SK-N-MC (cell line): ENCODE measurements around the gene PNMA8A.
"Not testable (repeated sequence)": the region's sequence is repeated elsewhere in the genome, so short reads cannot be mapped to it uniquely, and the experiment has no call there.

Experiments used
- DNase-seq: peaks from one replicate; pipeline ENCODE4 v3.0.0-alpha.2; 2011; ENCODE audit warnings: low read depth, low spot score
- H3K27ac ChIP-seq: fragments of 200-600 bp; sonication (generic); 2 replicates; pipeline ENCODE4 v1.5.1; 2016; ENCODE audit warnings: mixed run types
- H3K36me3 ChIP-seq: fragments of 200-600 bp; sonication (generic); 2 replicates; pipeline ENCODE4 v1.6.1; 2017; ENCODE audit warnings: antibody characterized with exemption, low read length, mixed read lengths; ENCODE audit not compliant: insufficient read depth
- H3K4me3 ChIP-seq: fragments of 200-600 bp; sonication (generic); 2 replicates; pipeline ENCODE4 v1.5.1; 2016
- H3K9ac ChIP-seq: fragments of 200-600 bp; sonication (generic); 2 replicates; pipeline ENCODE4 v1.8.0; 2017; ENCODE audit warnings: mixed run types, mixed read lengths; ENCODE audit not compliant: insufficient read length
- H3K9me3 ChIP-seq: fragments of 200-600 bp; sonication (generic); 2 replicates; pipeline ENCODE4 v1.6.1; 2017; ENCODE audit warnings: low read depth, mild to moderate bottlenecking, antibody characterized with exemption, low read length, moderate library complexity, mixed read lengths
- EZH2 ChIP-seq: fragments of 200-600 bp; sonication (generic); IDR thresholded peaks from one replicate; pipeline ENCODE4 v1.6.1; 2017; ENCODE audit warnings: antibody characterized with exemption
- FOXP2 ChIP-seq: optimal IDR thresholded peaks from 2 replicates; pipeline ENCODE3; 2011; ENCODE audit warnings: mild to moderate bottlenecking, moderate library complexity; ENCODE audit not compliant: insufficient read depth; ENCODE audit errors: extremely low read length, control extremely low read depth
- POLR2AphosphoS5 ChIP-seq: IDR thresholded peaks from 2 replicates; pipeline ENCODE4 v1.6.1; 2012; ENCODE audit warnings: mild to moderate bottlenecking, low read depth, low read length, borderline replicate concordance

The PNMA8A gene

GRCh38 chr19:46508206-46508605, 36.8 kb upstream of the PNMA8A start:
- Histone ChIP-seq H3K9me3 (no peaks in the 10 kb centered on the region), H3K4me3 (no peak overlapping the region), H3K36me3 (no peaks in the 10 kb centered on the region), H3K9ac (no peak overlapping the region), H3K27ac (no peak overlapping the region)
- DNase-seq, result no peak
- no peak for TF ChIP-seq EZH2
- TF ChIP-seq POLR2AphosphoS5, result no peak
- no peak for TF ChIP-seq FOXP2

- TF ChIP-seq FOXP2, result no peak
- no peak for TF ChIP-seq EZH2
- TF ChIP-seq POLR2AphosphoS5, result no peak
- no peaks in the 10 kb centered on the region for H3K36me3 ChIP-seq
- no peak for DNase-seq
- no peak overlapping the region for H3K27ac ChIP-seq
- no peak overlapping the region for H3K4me3 ChIP-seq
- no peaks in the 10 kb centered on the region for H3K9me3 ChIP-seq
- no peak overlapping the region for H3K9ac ChIP-seq
Measured at GRCh38 chr19:46503848-46504453, 32.6 kb upstream of the PNMA8A start.

GRCh38 chr19:46502891-46503290, 31.5 kb upstream of the PNMA8A start:
- no peak overlapping the region for H3K4me3 ChIP-seq
- no peak overlapping the region for H3K9ac ChIP-seq
- H3K27ac ChIP-seq, result no peak overlapping the region
- no peaks in the 10 kb centered on the region for H3K9me3 ChIP-seq
- no peak for DNase-seq
- H3K36me3 ChIP-seq, result no peaks in the 10 kb centered on the region
- TF ChIP-seq POLR2AphosphoS5 (no peak), FOXP2 (no peak), EZH2 (no peak)

GRCh38 chr19:46499692-46500091, 28.3 kb upstream of the PNMA8A start:
- TF ChIP-seq FOXP2, result no peak
- no peak for TF ChIP-seq EZH2
- no peak for TF ChIP-seq POLR2AphosphoS5
- DNase-seq, result no peak
- H3K4me3 ChIP-seq, result no peak overlapping the region
- no peak overlapping the region for H3K27ac ChIP-seq
- no peak overlapping the region for H3K9ac ChIP-seq
- no peaks in the 10 kb centered on the region for H3K9me3 ChIP-seq
- H3K36me3 ChIP-seq, result no peaks in the 10 kb centered on the region

GRCh38 chr19:46497773-46498172, 26.4 kb upstream of the PNMA8A start:
- Histone ChIP-seq H3K4me3 (no peak overlapping the region), H3K9me3 (no peaks in the 10 kb centered on the region), H3K27ac (no peak overlapping the region), H3K36me3 (no peaks in the 10 kb centered on the region), H3K9ac (no peak overlapping the region)
- TF ChIP-seq POLR2AphosphoS5, result no peak
- no peak for TF ChIP-seq EZH2
- TF ChIP-seq FOXP2, result no peak
- no peak for DNase-seq

GRCh38 chr19:46496886-46497285, 25.5 kb upstream of the PNMA8A start:
- not testable (repeated sequence) for DNase-seq, H3K9me3 ChIP-seq, H3K9ac ChIP-seq, H3K27ac ChIP-seq, H3K36me3 ChIP-seq, H3K4me3 ChIP-seq

GRCh38 chr19:46496304-46496703, 24.9 kb upstream of the PNMA8A start:
- no peak for DNase-seq
- H3K9ac ChIP-seq, result no peak overlapping the region
- no peaks in the 10 kb centered on the region for H3K36me3 ChIP-seq
- no peaks in the 10 kb centered on the region for H3K9me3 ChIP-seq
- H3K4me3 ChIP-seq, result no peak overlapping the region
- no peak overlapping the region for H3K27ac ChIP-seq
- TF ChIP-seq EZH2, result no peak
- no peak for TF ChIP-seq FOXP2
- TF ChIP-seq POLR2AphosphoS5, result no peak

- H3K4me3 ChIP-seq, result peak within 1 kb of the TSS; percentile 75
- DNase-seq, result no peak
- H3K9ac ChIP-seq, result peak within 1 kb of the TSS; percentile 26
- no peaks in the 10 kb centered on the region for H3K36me3 ChIP-seq
- TF ChIP-seq POLR2AphosphoS5, result peak; percentile 43; the same call in 1 of the 2 replicates
- no peak for TF ChIP-seq FOXP2
- H3K27ac ChIP-seq, result no peak within 1 kb of the TSS
- H3K9me3 ChIP-seq, result no peaks in the 10 kb centered on the region
Measured at GRCh38 chr19:46495786-46496099, 24.4 kb upstream of the PNMA8A start, which contains the start of gene PNMA8B. TSS of gene PNMA8B (minus strand) at chr19:46495867. CDS start at chr19:46495465, 402 bp downstream.

GRCh38 chr19:46494941-46495785, 23.8 kb upstream of the PNMA8A start:
- TF ChIP-seq POLR2AphosphoS5 (no peak), FOXP2 (no peak), EZH2 (no peak)
- no peaks in the 10 kb centered on the region for H3K36me3 ChIP-seq
- DNase-seq, result no peak
- peak overlapping the region; percentile 26 for H3K9ac ChIP-seq
- H3K4me3 ChIP-seq, result peak overlapping the region; percentile 75
- no peaks in the 10 kb centered on the region for H3K9me3 ChIP-seq
- H3K27ac ChIP-seq, result no peak overlapping the region
